ENCODE measurements around the gene MAML3.

Gene MAML3

GRCh38 chr4:139852612-139853269 is 301.2 kb downstream of the MAML3 start:
- DNase-seq = no peak

GRCh38 chr4:139851639-139852038 is 302.3 kb downstream of the MAML3 start:
- no peak for DNase-seq

- no peak for DNase-seq
Measured at GRCh38 chr4:139851133-139851532, 302.9 kb downstream of the MAML3 start.

- no peak for DNase-seq
Measured at GRCh38 chr4:139849219-139849618, 304.8 kb downstream of the MAML3 start.

GRCh38 chr4:139848028-139848427 is 306.0 kb downstream of the MAML3 start:
- no peak for DNase-seq

GRCh38 chr4:139847602-139848001 is 306.4 kb downstream of the MAML3 start:
- DNase-seq = no peak

- DNase-seq = no peak
Measured at GRCh38 chr4:139846766-139847165, 307.2 kb downstream of the MAML3 start.

- DNase-seq = no peak
Measured at GRCh38 chr4:139845453-139846093, 308.4 kb downstream of the MAML3 start.

- no peak for DNase-seq
Measured at GRCh38 chr4:139844459-139845036, 309.4 kb downstream of the MAML3 start.

GRCh38 chr4:139844057-139844456 is 309.9 kb downstream of the MAML3 start:
- DNase-seq = no peak

GRCh38 chr4:139843641-139844040 is 310.3 kb downstream of the MAML3 start:
- no peak for DNase-seq

GRCh38 chr4:139841464-139842195 is 312.4 kb downstream of the MAML3 start:
- DNase-seq = no peak

GRCh38 chr4:139840773-139841172 is 313.2 kb downstream of the MAML3 start:
- no peak for DNase-seq

GRCh38 chr4:139839403-139840031 is 314.5 kb downstream of the MAML3 start:
- no peak for DNase-seq

GRCh38 chr4:139838811-139839210 is 315.2 kb downstream of the MAML3 start:
- DNase-seq = no peak

- no peak for DNase-seq
Measured at GRCh38 chr4:139834981-139835391, 319.0 kb downstream of the MAML3 start.

GRCh38 chr4:139834226-139834662 is 319.7 kb downstream of the MAML3 start:
- no peak for DNase-seq

GRCh38 chr4:139833151-139833910 is 320.7 kb downstream of the MAML3 start:
- DNase-seq = no peak

GRCh38 chr4:139828966-139829664 is 324.9 kb downstream of the MAML3 start:
- no peak for DNase-seq

GRCh38 chr4:139826426-139826825 is 327.6 kb downstream of the MAML3 start:
- no peak for DNase-seq

GRCh38 chr4:139825523-139826014 is 328.4 kb downstream of the MAML3 start:
- no peak for DNase-seq
